ENCODE data around the gene RNASE2. TPM values are rescaled to one million over a fixed set of nuclear protein-coding genes. Genes with fewer than 3 reads are reported as not detected.

Gene RNASE2
- total RNA-seq, 2 donors from 2014 or later = 1.1 TPM; not detected in 1

- H3K27me3 ChIP-seq = no peaks in the 10 kb centered on the region
- no peak overlapping the region for H3K9ac ChIP-seq (ENCODE audit: low read depth in 2 of 2, low read length in 2 of 2)
- no peak for TF ChIP-seq CTCF (IDR thresholded peaks at IDR 0.05)
- peak overlapping the region; percentile 85 for H3K27ac ChIP-seq
- peaks cover 17% of the 10 kb centered on the region for H3K4me1 ChIP-seq
- DNase-seq = no peak
- no peaks in the 10 kb centered on the region for H3K9me3 ChIP-seq
- intact Hi-C loops (cut with DNase I) = no loop called here
- peaks cover 3% of the 10 kb centered on the region for H3K36me3 ChIP-seq
- H3K4me3 ChIP-seq = peak overlapping the region; percentile 84
These were observed 34.1 kb downstream of the RNASE2 start for GRCh38 chr14:20989471-20989786.

GRCh38 chr14:20989787-20990600, 34.7 kb downstream of the RNASE2 start, which contains the start of gene METTL17:
Gene METTL17 (plus strand): TSS chr14:20989980. CDS start chr14:20990003, 23 bp downstream.
- Histone ChIP-seq H3K27me3 (no peaks in the 10 kb centered on the region), H3K9ac (ENCODE audit: low read depth in 2 of 2, low read length in 2 of 2) (peak within 1 kb of the TSS; percentile 61 to 73), H3K4me3 (peak within 1 kb of the TSS; percentile 84), H3K36me3 (peaks cover 8% of the 10 kb centered on the region), H3K4me1 (peaks cover 17% of the 10 kb centered on the region), H3K9me3 (no peaks in the 10 kb centered on the region), H3K27ac (peak within 1 kb of the TSS; percentile 85)
- intact Hi-C loops (cut with DNase I) = no loop called here
- DNase-seq = peak; percentile 94
- peak; percentile 25 for TF ChIP-seq CTCF (IDR thresholded peaks at IDR 0.05)

- Histone ChIP-seq H3K4me3 (no peak overlapping the region), H3K36me3 (peaks cover 11% of the 10 kb centered on the region), H3K4me1 (peaks cover 8% of the 10 kb centered on the region), H3K9ac (ENCODE audit: low read depth in 2 of 2, low read length in 2 of 2) (peak overlapping the region in 1 of 2 donors; percentile 61), H3K27ac (peak overlapping the region; percentile 1), H3K27me3 (no peaks in the 10 kb centered on the region), H3K9me3 (no peaks in the 10 kb centered on the region)
- DNase-seq = no peak
- intact Hi-C loops (cut with DNase I) = no loop called here
- no peak for TF ChIP-seq CTCF (IDR thresholded peaks at IDR 0.05)
These were observed 41.2 kb downstream of the RNASE2 start for GRCh38 chr14:20996521-20996920.

- no peaks in the 10 kb centered on the region for H3K27me3 ChIP-seq
- H3K36me3 ChIP-seq = peaks cover 11% of the 10 kb centered on the region
- peaks cover 5% of the 10 kb centered on the region for H3K4me1 ChIP-seq
- H3K27ac ChIP-seq = peak overlapping the region; percentile 4
- H3K9ac ChIP-seq (ENCODE audit: low read depth in 2 of 2, low read length in 2 of 2) = peak overlapping the region in 1 of 2 donors; percentile 61
- intact Hi-C loops (cut with DNase I) = no loop called here
- no peak overlapping the region for H3K4me3 ChIP-seq
- TF ChIP-seq CTCF (IDR thresholded peaks at IDR 0.05) = no peak
- no peak for DNase-seq
- no peaks in the 10 kb centered on the region for H3K9me3 ChIP-seq
These were observed 41.8 kb downstream of the RNASE2 start for GRCh38 chr14:20997115-20997514.

GRCh38 chr14:20997564-20997963, 42.3 kb downstream of the RNASE2 start:
- intact Hi-C loops (cut with DNase I) = no loop called here
- no peaks in the 10 kb centered on the region for H3K27me3 ChIP-seq
- no peaks in the 10 kb centered on the region for H3K9me3 ChIP-seq
- peaks cover 5% of the 10 kb centered on the region for H3K4me1 ChIP-seq
- H3K4me3 ChIP-seq = no peak overlapping the region
- TF ChIP-seq CTCF (IDR thresholded peaks at IDR 0.05) = no peak
- H3K27ac ChIP-seq = peak overlapping the region; percentile 4
- peak overlapping the region in 1 of 2 donors; percentile 43 for H3K9ac ChIP-seq (ENCODE audit: low read depth in 2 of 2, low read length in 2 of 2)
- DNase-seq = no peak
- peaks cover 11% of the 10 kb centered on the region for H3K36me3 ChIP-seq
